Right lobe of liver (tissue), 4 donors: ENCODE results near the gene TMEM238.

ENCODE experiments used
- CTCF ChIP-seq, 4 donors: fragments of 200-600 bp in 3 of 4; fragments of 450-650 bp in 1 of 4; IDR thresholded peaks; one replicate each; pipeline versions ENCODE4 v1.5.1 to v1.8.0; 2016 to 2022; ENCODE audit warnings: antibody characterized with exemption in 4 of 4, mild to moderate bottlenecking in 2 of 4
- POLR2A ChIP-seq: fragments of 450-650 bp; IDR thresholded peaks from one replicate; pipeline ENCODE4 v1.6.1; 2017; ENCODE audit warnings: antibody characterized with exemption, mild to moderate bottlenecking
- donor health status: DM: no; HTN: no; CAD: no.
- donor health status: DM: no; HTN: no; CAD: no.
- donor health status: DM: no; HTN: yes; CAD: no.

GRCh38 chr19:55410168-55410567 is 26.1 kb upstream of the TMEM238 start:
- TF ChIP-seq POLR2A, result no peak
- TF ChIP-seq CTCF (IDR thresholded peaks at IDR 0.05), result no peak
